HepG2 (cell line): ENCODE measurements around the gene ART4. TPM values are rescaled to one million over a fixed set of nuclear protein-coding genes. Genes with fewer than 3 reads are reported as not detected.

ENCODE experiments used
- ERF ChIP-seq: IDR thresholded peaks from 2 replicates; pipeline ENCODE4 v1.6.1; 2018; ENCODE audit warnings: missing biosample characterization, missing genetic modification reagents
- FOXK1 ChIP-seq: sonication (generic); formaldehyde crosslinking; IDR thresholded peaks from 2 replicates; pipeline ENCODE4 v1.4.0; 2020; ENCODE audit warnings: low read depth, missing genetic modification reagents, borderline replicate concordance
- GABPA ChIP-seq, 2 experiments: IDR thresholded peaks; 2 replicates each; pipeline ENCODE4 v1.6.1; 2011 to 2016; ENCODE audit warnings: low read depth in 2 of 2, low read length in 1 of 2, missing biosample characterization in 1 of 2, missing genetic modification characterization in 1 of 2
- GLMP ChIP-seq: sonication (generic); formaldehyde crosslinking; IDR thresholded peaks from 2 replicates; pipeline ENCODE4 v1.9.0; 2021; ENCODE audit warnings: missing genetic modification reagents, mild to moderate bottlenecking, borderline replicate concordance
- HIC2 ChIP-seq: sonication (generic); formaldehyde crosslinking; IDR thresholded peaks from 2 replicates; pipeline ENCODE4 v1.9.0; 2022; ENCODE audit warnings: low read depth, missing genetic modification reagents
- POGK ChIP-seq: sonication (generic); formaldehyde crosslinking; conservative IDR thresholded peaks from 2 replicates; pipeline ENCODE4 v1.8.0; 2022; ENCODE audit warnings: mild to moderate bottlenecking, moderate library complexity, missing genetic modification reagents
- PREB ChIP-seq: sonication (generic); formaldehyde crosslinking; IDR thresholded peaks from 2 replicates; pipeline ENCODE4 v1.4.0; 2020; ENCODE audit warnings: missing genetic modification reagents
- SAFB2 ChIP-seq: sonication (generic); formaldehyde crosslinking; IDR thresholded peaks from 2 replicates; pipeline ENCODE4 v1.5.1; 2020; ENCODE audit warnings: missing genetic modification reagents, low read depth, mild to moderate bottlenecking, borderline replicate concordance
- ZBTB2 ChIP-seq: sonication (generic); formaldehyde crosslinking; IDR thresholded peaks from 2 replicates; pipeline ENCODE4 v1.8.0; 2022; ENCODE audit warnings: low read depth, missing genetic modification reagents
- ZBTB49 ChIP-seq: sonication (generic); formaldehyde crosslinking; IDR thresholded peaks from 2 replicates; pipeline ENCODE4 v1.4.0; 2020; ENCODE audit warnings: missing genetic modification reagents, borderline replicate concordance
- ZFP1 ChIP-seq: IDR thresholded peaks from 2 replicates; pipeline ENCODE4 v1.6.1; 2016
- ZNF276 ChIP-seq: sonication (generic); formaldehyde crosslinking; IDR thresholded peaks from 2 replicates; pipeline ENCODE4 v1.4.0; 2020; ENCODE audit warnings: mild to moderate bottlenecking, low read depth, missing genetic modification reagents
- ZNF333 ChIP-seq: sonication (generic); formaldehyde crosslinking; IDR thresholded peaks from 2 replicates; pipeline ENCODE4 v1.4.0; 2020; ENCODE audit warnings: mild to moderate bottlenecking, missing genetic modification reagents, borderline replicate concordance
- ZNF616 ChIP-seq: sonication (generic); formaldehyde crosslinking; IDR thresholded peaks from 2 replicates; pipeline ENCODE4 v1.5.0; 2020; ENCODE audit warnings: low read depth, mild to moderate bottlenecking, missing genetic modification reagents
- ZNF703 ChIP-seq: sonication (generic); formaldehyde crosslinking; IDR thresholded peaks from 2 replicates; pipeline ENCODE4 v1.5.1; 2020; ENCODE audit warnings: missing genetic modification reagents, mild to moderate bottlenecking, moderate library complexity, borderline replicate concordance
- ZNF749 ChIP-seq: sonication (generic); formaldehyde crosslinking; IDR thresholded peaks from 2 replicates; pipeline ENCODE4 v1.8.0; 2022; ENCODE audit warnings: mild to moderate bottlenecking, missing genetic modification reagents, moderate library complexity, borderline replicate concordance
- ZNF776 ChIP-seq: sonication (generic); formaldehyde crosslinking; IDR thresholded peaks from 2 replicates; pipeline ENCODE4 v1.4.0; 2020; ENCODE audit warnings: mild to moderate bottlenecking, missing genetic modification reagents
- polyA plus RNA-seq, 8 experiments: library from polyadenylated mRNA; depleted of rRNA in 3 of 8; stranded (reverse) in 7 of 8; unstranded in 1 of 8; fragments of >200 nt; fragmentation: Illumina TruSeq in 4 of 8; extraction: Trizol in 4 of 8; gene quantifications; 2 replicates each; pipeline versions ENCODE4 v1.2.1 to v1.2.3, GENCODE V29; 2011 to 2016; ENCODE audit warnings: low read depth in 4 of 8, missing spikeins in 1 of 8, mixed read lengths in 1 of 8; ENCODE audit not compliant: insufficient read depth in 1 of 8
- total RNA-seq, 5 experiments: library from RNA; depleted of rRNA; stranded (reverse); fragments of >200 nt; fragmentation: Illumina TruSeq; extraction: Trizol; gene quantifications; 2 replicates each; pipeline ENCODE4 v1.2.3, GENCODE V29; 2016; ENCODE audit warnings: low read depth in 1 of 5

The ART4 gene
- total and polyA plus RNA-seq, 2 of the 13 experiments (the other 11 are each of a cell fraction or from before 2014, with no cell fraction given): 17.6 to 20.3 TPM

GRCh38 chr12:14843425-14843887 lies at the start of gene ART4 (continued):
- TF ChIP-seq ZBTB49 (CRISPR knock-in tag) (no peak), GLMP (no peak), ZNF776 (no peak), FOXK1 (no peak), ZNF749 (no peak), HIC2 (CRISPR knock-in tag) (peak; percentile 58), ZNF616 (CRISPR knock-in tag) (no peak), ERF (CRISPR knock-in tag) (peak; percentile 76; the same call in 1 of the 2 replicates), ZNF333 (CRISPR knock-in tag) (no peak), SAFB2 (CRISPR knock-in tag) (no peak; the same call in 1 of the 2 replicates), POGK (no peak), ZNF276 (CRISPR knock-in tag) (no peak), ZFP1 (CRISPR knock-in tag) (no peak), PREB (CRISPR knock-in tag) (no peak), GABPA (IDR thresholded peaks at IDR 0.05; ENCODE audit: low read depth, low read length) (no peak), GABPA (CRISPR knock-in tag; IDR thresholded peaks at IDR 0.05; ENCODE audit: low read depth) (peak; percentile 14; the same call in 1 of the 2 replicates), ZNF703 (CRISPR knock-in tag) (no peak), ZBTB2 (CRISPR knock-in tag) (no peak)
